ENCODE data around the gene TAAR2. TPM values are rescaled to one million over a fixed set of nuclear protein-coding genes. Genes with fewer than 3 reads are reported as not detected.

The TAAR2 gene
- total RNA-seq, 1 donor from 2014 or later: not detected

DNA sequence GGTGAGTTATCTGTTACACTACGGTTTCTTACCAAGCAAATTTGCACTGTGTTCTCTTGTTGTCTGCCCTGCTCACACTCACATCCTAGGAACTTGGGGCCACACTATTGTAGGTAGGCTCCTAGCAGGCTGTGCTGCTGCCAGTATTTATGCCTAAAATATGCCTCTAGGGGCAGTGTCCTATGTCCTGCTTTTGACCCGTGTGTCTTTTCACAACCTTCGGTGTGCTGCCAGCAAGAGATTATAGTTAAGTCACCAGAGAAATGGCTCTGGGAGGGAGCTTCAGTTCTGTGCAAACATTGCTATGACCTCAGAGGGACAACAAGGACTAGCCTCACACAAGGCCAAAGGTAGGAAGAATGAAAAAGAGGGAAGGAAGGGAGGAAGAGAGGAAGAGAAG lies 25.6 kb downstream of the TAAR2 start:
- no peak overlapping the region for H3K9ac ChIP-seq
- no peak overlapping the region for H3K4me2 ChIP-seq
- Mint-ChIP-seq H3K36me3 (no peaks in the 10 kb centered on the region), H3K27ac (no peak overlapping the region), H3K27me3 (ENCODE audit: insufficient read depth, low read depth) (no peaks in the 10 kb centered on the region), H3K4me3 (no peak overlapping the region), H3K9me3 (no peaks in the 10 kb centered on the region), H3K4me1 (peaks cover 3% of the 10 kb centered on the region)
- H3K79me2 ChIP-seq (ENCODE audit: low read depth): no peaks in the 10 kb centered on the region
- H4K20me1 ChIP-seq (ENCODE audit: low read depth): no peaks in the 10 kb centered on the region
- DNase-seq (ENCODE audit: low spot score): peak; percentile 53
- H3K4me1 ChIP-seq: no peaks in the 10 kb centered on the region
- H3K9me3 ChIP-seq (ENCODE audit: low read depth): no peaks in the 10 kb centered on the region
- H2AFZ ChIP-seq (replicated peaks): peak overlapping the region; percentile 69
- H3F3A ChIP-seq (ENCODE audit: low read depth): no peaks in the 10 kb centered on the region
- no peaks in the 10 kb centered on the region for H3K27me3 ChIP-seq
- no peak overlapping the region for H3K4me3 ChIP-seq
- H3K36me3 ChIP-seq: no peaks in the 10 kb centered on the region
- TF ChIP-seq EZH2 (IDR thresholded peaks at IDR 0.05) (no peak), EZH2phosphoT487 (IDR thresholded peaks at IDR 0.05) (no peak)
- TF ChIP-seq, protein P1, sequence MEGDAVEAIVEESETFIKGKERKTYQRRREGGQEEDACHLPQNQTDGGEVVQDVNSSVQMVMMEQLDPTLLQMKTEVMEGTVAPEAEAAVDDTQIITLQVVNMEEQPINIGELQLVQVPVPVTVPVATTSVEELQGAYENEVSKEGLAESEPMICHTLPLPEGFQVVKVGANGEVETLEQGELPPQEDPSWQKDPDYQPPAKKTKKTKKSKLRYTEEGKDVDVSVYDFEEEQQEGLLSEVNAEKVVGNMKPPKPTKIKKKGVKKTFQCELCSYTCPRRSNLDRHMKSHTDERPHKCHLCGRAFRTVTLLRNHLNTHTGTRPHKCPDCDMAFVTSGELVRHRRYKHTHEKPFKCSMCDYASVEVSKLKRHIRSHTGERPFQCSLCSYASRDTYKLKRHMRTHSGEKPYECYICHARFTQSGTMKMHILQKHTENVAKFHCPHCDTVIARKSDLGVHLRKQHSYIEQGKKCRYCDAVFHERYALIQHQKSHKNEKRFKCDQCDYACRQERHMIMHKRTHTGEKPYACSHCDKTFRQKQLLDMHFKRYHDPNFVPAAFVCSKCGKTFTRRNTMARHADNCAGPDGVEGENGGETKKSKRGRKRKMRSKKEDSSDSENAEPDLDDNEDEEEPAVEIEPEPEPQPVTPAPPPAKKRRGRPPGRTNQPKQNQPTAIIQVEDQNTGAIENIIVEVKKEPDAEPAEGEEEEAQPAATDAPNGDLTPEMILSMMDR (IDR thresholded peaks at IDR 0.05): peak; percentile 56
- no peak overlapping the region for H3K27ac ChIP-seq

DNA sequence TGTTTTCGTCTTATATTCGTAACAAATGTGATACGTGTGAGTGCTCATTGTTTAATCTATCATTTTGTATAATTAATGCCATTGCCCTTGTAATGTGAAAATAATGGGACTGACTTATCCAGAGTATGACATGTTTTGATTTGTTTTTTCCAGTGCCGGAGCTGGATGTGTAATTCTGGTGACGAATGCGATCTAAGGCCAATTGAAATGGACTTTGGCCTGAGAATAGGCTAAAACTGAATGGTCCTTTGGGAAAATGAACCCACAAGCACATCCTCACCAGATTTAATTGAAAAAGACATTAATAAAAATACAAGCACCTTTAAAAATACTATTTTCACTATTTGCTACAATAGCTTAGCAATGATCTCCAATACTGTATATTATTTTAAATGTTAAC lies 27.9 kb downstream of the TAAR2 start:
- Histone ChIP-seq H4K20me1 (ENCODE audit: low read depth) (no peaks in the 10 kb centered on the region), H3K4me2 (no peak overlapping the region), H3K27me3 (no peaks in the 10 kb centered on the region), H3K4me3 (no peak overlapping the region), H3K36me3 (no peaks in the 10 kb centered on the region), H2AFZ (replicated peaks) (no peak overlapping the region), H3F3A (ENCODE audit: low read depth) (no peaks in the 10 kb centered on the region), H3K9ac (no peak overlapping the region), H3K79me2 (ENCODE audit: low read depth) (no peaks in the 10 kb centered on the region), H3K27ac (no peak overlapping the region), H3K4me1 (no peaks in the 10 kb centered on the region), H3K9me3 (ENCODE audit: low read depth) (no peaks in the 10 kb centered on the region)
- no peaks in the 10 kb centered on the region for H3K36me3 Mint-ChIP-seq
- TF ChIP-seq, protein P1 (IDR thresholded peaks at IDR 0.05): no peak
- no peak overlapping the region for H3K27ac Mint-ChIP-seq
- no peaks in the 10 kb centered on the region for H3K9me3 Mint-ChIP-seq
- no peaks in the 10 kb centered on the region for H3K4me1 Mint-ChIP-seq
- DNase-seq (ENCODE audit: low spot score): no peak
- no peaks in the 10 kb centered on the region for H3K27me3 Mint-ChIP-seq (ENCODE audit: insufficient read depth, low read depth)
- no peak overlapping the region for H3K4me3 Mint-ChIP-seq

DNA sequence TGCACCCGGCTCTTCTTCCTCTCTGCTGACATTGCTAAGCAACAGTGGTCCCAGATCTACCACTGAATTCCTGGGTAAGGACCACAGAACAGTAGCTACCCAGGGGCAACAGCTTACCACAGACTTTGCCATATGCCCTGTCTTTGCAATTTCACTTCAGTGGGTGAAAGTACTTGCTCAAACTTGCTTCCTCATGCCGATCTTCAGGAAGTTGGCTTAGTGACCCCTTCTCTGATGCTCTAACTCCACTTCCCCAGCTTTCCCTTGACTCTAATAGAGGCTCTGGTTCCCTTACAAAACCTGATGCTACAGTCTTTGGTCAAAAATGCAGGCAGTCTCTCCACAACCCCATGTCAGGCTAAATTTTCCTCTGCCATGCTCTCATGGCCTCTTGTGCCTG lies 31.2 kb downstream of the TAAR2 start:
- H3K27me3 Mint-ChIP-seq (ENCODE audit: insufficient read depth, low read depth): no peaks in the 10 kb centered on the region
- H3K9me3 Mint-ChIP-seq: no peaks in the 10 kb centered on the region
- DNase-seq (ENCODE audit: low spot score): no peak

More for the DNA sequence above, 31.2 kb downstream of the TAAR2 start:
- H3K27ac ChIP-seq: no peak overlapping the region
- no peak overlapping the region for H2AFZ ChIP-seq (replicated peaks)
- H3K4me3 ChIP-seq: no peak overlapping the region
- Mint-ChIP-seq H3K4me1 (no peaks in the 10 kb centered on the region), H3K36me3 (no peaks in the 10 kb centered on the region), H3K4me3 (no peak overlapping the region), H3K27ac (no peak overlapping the region)
- no peaks in the 10 kb centered on the region for H3K79me2 ChIP-seq (ENCODE audit: low read depth)
- no peak overlapping the region for H3K9ac ChIP-seq
- no peaks in the 10 kb centered on the region for H3K27me3 ChIP-seq
- H3K4me1 ChIP-seq: no peaks in the 10 kb centered on the region
- H3K36me3 ChIP-seq: no peaks in the 10 kb centered on the region
- H4K20me1 ChIP-seq (ENCODE audit: low read depth): no peaks in the 10 kb centered on the region
- H3K9me3 ChIP-seq (ENCODE audit: low read depth): no peaks in the 10 kb centered on the region
- TF ChIP-seq, protein P1 (IDR thresholded peaks at IDR 0.05): no peak
- no peak for TF ChIP-seq EZH2 (IDR thresholded peaks at IDR 0.05)
- no peak for TF ChIP-seq EZH2phosphoT487 (IDR thresholded peaks at IDR 0.05)
- no peaks in the 10 kb centered on the region for H3F3A ChIP-seq (ENCODE audit: low read depth)
- H3K4me2 ChIP-seq: no peak overlapping the region
